Endothelial cell (in vitro differentiated cells): ENCODE results near the gene SH2D7. TPM values are rescaled to one million over a fixed set of nuclear protein-coding genes. Genes with fewer than 3 reads are reported as not detected.
A peak's percentile ranks its signal among the peaks of the same experiment; 100 is the strongest.

Experiments
- DNase-seq: peaks from one replicate; pipeline ENCODE4 v3.0.0; 2021; ENCODE audit warnings: low spot score
- H3K27ac Mint-ChIP-seq: one replicate; pipeline ENCODE4 v1.8.0; 2021; ENCODE audit warnings: mixed read lengths, inconsistent platforms; ENCODE audit not compliant: unreplicated experiment
- H3K27me3 Mint-ChIP-seq: one replicate; pipeline ENCODE4 v1.8.0; 2021; ENCODE audit warnings: mild to moderate bottlenecking, moderate library complexity, mixed read lengths, inconsistent platforms; ENCODE audit not compliant: unreplicated experiment
- H3K36me3 Mint-ChIP-seq: one replicate; pipeline ENCODE4 v1.8.0; 2021; ENCODE audit warnings: mild to moderate bottlenecking, low read depth, mixed read lengths, inconsistent platforms; ENCODE audit not compliant: unreplicated experiment
- H3K4me1 Mint-ChIP-seq: one replicate; pipeline ENCODE4 v1.8.0; 2021; ENCODE audit warnings: mild to moderate bottlenecking, mixed read lengths, inconsistent platforms; ENCODE audit not compliant: unreplicated experiment
- H3K4me3 Mint-ChIP-seq: one replicate; pipeline ENCODE4 v1.8.0; 2021; ENCODE audit warnings: mild to moderate bottlenecking, mixed read lengths, inconsistent platforms; ENCODE audit not compliant: unreplicated experiment
- H3K9me3 Mint-ChIP-seq: one replicate; pipeline ENCODE4 v1.8.0; 2021; ENCODE audit warnings: mixed read lengths, inconsistent platforms; ENCODE audit not compliant: unreplicated experiment
- total RNA-seq: library from RNA; stranded (reverse); fragmentation: NEBNext Ultra II Directional; extraction: Animal tissue kit (Norgen Biotek cat#: 25700); gene quantifications from one replicate; pipeline ENCODE4 v1.2.1, GENCODE V29; 2021; ENCODE audit not compliant: unreplicated experiment
- TF ChIP-seq, protein P1 (sequence below): fragments of 200-600 bp; sonication (generic); IDR thresholded peaks from one replicate; pipeline ENCODE4 v1.5.0; 2021; ENCODE audit warnings: antibody characterized with exemption; ENCODE audit not compliant: unreplicated experiment

Gene SH2D7
- total RNA-seq, 1 donor from 2014 or later, result not detected

DNA sequence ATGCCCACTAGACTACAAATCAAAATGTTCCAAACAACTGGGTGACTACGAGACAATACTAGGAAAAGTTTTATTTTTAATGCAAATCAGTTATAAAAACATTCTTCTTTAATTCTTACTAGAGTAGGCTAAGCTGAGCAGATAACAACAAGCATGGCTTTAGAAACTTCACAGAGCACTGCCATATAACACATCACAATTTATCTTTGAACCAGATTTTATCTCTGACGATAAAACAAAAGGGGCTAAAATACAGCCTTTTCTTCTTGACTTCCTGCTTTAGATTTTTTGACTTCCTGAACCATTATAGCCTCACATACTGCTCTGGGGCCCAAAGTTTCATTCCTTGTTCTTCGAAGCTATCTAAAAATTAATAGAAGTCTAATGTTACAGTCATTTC lies 40.8 kb upstream of the SH2D7 start:
- no peak for DNase-seq
- peaks cover 1% of the 10 kb centered on the region for H3K27me3 Mint-ChIP-seq
- peak overlapping the region; percentile 19 for H3K27ac Mint-ChIP-seq
- TF ChIP-seq, protein P1, sequence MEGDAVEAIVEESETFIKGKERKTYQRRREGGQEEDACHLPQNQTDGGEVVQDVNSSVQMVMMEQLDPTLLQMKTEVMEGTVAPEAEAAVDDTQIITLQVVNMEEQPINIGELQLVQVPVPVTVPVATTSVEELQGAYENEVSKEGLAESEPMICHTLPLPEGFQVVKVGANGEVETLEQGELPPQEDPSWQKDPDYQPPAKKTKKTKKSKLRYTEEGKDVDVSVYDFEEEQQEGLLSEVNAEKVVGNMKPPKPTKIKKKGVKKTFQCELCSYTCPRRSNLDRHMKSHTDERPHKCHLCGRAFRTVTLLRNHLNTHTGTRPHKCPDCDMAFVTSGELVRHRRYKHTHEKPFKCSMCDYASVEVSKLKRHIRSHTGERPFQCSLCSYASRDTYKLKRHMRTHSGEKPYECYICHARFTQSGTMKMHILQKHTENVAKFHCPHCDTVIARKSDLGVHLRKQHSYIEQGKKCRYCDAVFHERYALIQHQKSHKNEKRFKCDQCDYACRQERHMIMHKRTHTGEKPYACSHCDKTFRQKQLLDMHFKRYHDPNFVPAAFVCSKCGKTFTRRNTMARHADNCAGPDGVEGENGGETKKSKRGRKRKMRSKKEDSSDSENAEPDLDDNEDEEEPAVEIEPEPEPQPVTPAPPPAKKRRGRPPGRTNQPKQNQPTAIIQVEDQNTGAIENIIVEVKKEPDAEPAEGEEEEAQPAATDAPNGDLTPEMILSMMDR, result no peak
- H3K4me1 Mint-ChIP-seq, result peaks cover 59% of the 10 kb centered on the region
- no peaks in the 10 kb centered on the region for H3K36me3 Mint-ChIP-seq
- no peak overlapping the region for H3K4me3 Mint-ChIP-seq
- H3K9me3 Mint-ChIP-seq, result no peaks in the 10 kb centered on the region

DNA sequence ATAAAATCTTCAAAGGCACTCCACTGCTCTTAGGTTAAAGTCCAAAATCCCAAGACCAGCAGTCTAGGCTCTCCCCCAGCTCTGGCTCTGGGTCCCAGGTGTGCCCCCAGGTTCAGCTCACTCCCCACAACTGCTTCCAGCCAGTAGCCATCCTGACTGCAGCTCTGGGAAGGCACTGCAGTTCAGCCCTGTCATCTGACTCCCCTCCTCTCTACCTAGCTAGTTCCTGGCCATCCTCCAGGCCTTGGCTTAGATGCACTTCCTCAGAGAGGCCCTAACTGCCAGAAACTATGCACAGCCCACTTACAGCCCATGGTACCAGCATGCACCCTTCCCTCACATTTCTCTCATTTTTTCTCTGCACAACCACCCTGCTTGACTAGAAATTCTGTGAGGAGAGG lies 40.4 kb upstream of the SH2D7 start:
- H3K27ac Mint-ChIP-seq, result peak overlapping the region; percentile 19
- TF ChIP-seq, protein P1, result no peak
- H3K27me3 Mint-ChIP-seq, result peaks cover 1% of the 10 kb centered on the region
- H3K4me1 Mint-ChIP-seq, result peaks cover 55% of the 10 kb centered on the region
- H3K36me3 Mint-ChIP-seq, result no peaks in the 10 kb centered on the region
- H3K4me3 Mint-ChIP-seq, result no peak overlapping the region
- DNase-seq, result no peak
- no peaks in the 10 kb centered on the region for H3K9me3 Mint-ChIP-seq

- H3K27ac Mint-ChIP-seq, result no peak overlapping the region
- TF ChIP-seq, protein P1, result no peak
- H3K27me3 Mint-ChIP-seq, result peaks cover 1% of the 10 kb centered on the region
- H3K36me3 Mint-ChIP-seq, result no peaks in the 10 kb centered on the region
- no peak overlapping the region for H3K4me3 Mint-ChIP-seq
- DNase-seq, result no peak
- H3K9me3 Mint-ChIP-seq, result no peaks in the 10 kb centered on the region
- peaks cover 49% of the 10 kb centered on the region for H3K4me1 Mint-ChIP-seq
These were observed 39.8 kb upstream of the SH2D7 start for GRCh38 chr15:78052545-78052944.

- peaks cover 4% of the 10 kb centered on the region for H3K27me3 Mint-ChIP-seq
- DNase-seq, result no peak
- H3K36me3 Mint-ChIP-seq, result no peaks in the 10 kb centered on the region
- H3K4me1 Mint-ChIP-seq, result peaks cover 34% of the 10 kb centered on the region
- no peak overlapping the region for H3K27ac Mint-ChIP-seq
- H3K9me3 Mint-ChIP-seq, result no peaks in the 10 kb centered on the region
- TF ChIP-seq, protein P1, result no peak
- H3K4me3 Mint-ChIP-seq, result no peak overlapping the region
These were observed 37.8 kb upstream of the SH2D7 start for GRCh38 chr15:78054518-78054917.

DNA sequence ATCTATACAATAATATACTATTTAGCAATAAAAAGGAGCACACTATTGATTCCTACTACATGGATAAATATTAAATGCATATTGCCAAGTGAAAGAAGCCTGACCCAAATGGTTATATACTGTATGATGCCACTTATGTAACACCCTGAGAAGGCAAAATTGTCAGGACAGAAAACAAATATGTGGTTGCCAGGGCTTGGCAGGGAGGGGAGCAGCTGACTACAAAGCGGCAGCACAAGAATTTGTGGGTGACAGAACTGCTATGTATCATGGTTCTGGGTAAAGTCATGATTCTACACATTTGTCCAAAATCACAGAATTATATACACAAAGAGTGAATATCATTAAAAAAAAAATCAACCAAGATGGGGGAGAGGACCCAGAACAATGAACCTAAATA lies 37.4 kb upstream of the SH2D7 start:
- H3K9me3 Mint-ChIP-seq, result no peaks in the 10 kb centered on the region
- peaks cover 30% of the 10 kb centered on the region for H3K4me1 Mint-ChIP-seq
- no peak overlapping the region for H3K27ac Mint-ChIP-seq
- TF ChIP-seq, protein P1, result no peak
- no peak for DNase-seq
- H3K27me3 Mint-ChIP-seq, result peaks cover 4% of the 10 kb centered on the region
- no peak overlapping the region for H3K4me3 Mint-ChIP-seq
- no peaks in the 10 kb centered on the region for H3K36me3 Mint-ChIP-seq
